ENCODE measurements around the gene SLC34A3. TPM values are rescaled to one million over a fixed set of nuclear protein-coding genes. Genes with fewer than 3 reads are reported as not detected.

Gene SLC34A3
- total and polyA plus RNA-seq, 2 of the 8 experiments (the other 6 are each of a cell fraction or from before 2014, with no cell fraction given): 0.08 TPM; not detected in 1

DNA sequence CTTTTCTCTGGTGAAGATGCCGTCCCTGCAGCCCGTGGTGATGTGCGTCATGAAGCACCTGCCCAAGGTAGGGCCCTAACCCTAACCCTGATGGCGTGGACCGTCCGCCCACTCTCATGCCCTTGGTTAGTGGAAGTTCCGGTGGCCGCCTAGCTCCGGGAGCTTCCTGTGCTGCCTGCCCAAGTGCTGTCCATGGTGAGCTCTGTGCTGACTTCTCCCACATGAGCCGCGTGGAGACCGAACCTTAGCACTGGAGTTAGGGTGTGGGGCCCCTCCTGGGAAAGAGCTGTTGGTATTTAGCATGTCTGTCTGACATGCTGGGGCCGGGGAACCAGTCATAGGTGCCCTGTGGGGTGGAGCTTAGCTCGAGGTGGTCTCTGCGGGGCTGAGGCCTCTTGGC lies 25.7 kb downstream of the SLC34A3 start (continued):
- TF ChIP-seq, protein P1, sequence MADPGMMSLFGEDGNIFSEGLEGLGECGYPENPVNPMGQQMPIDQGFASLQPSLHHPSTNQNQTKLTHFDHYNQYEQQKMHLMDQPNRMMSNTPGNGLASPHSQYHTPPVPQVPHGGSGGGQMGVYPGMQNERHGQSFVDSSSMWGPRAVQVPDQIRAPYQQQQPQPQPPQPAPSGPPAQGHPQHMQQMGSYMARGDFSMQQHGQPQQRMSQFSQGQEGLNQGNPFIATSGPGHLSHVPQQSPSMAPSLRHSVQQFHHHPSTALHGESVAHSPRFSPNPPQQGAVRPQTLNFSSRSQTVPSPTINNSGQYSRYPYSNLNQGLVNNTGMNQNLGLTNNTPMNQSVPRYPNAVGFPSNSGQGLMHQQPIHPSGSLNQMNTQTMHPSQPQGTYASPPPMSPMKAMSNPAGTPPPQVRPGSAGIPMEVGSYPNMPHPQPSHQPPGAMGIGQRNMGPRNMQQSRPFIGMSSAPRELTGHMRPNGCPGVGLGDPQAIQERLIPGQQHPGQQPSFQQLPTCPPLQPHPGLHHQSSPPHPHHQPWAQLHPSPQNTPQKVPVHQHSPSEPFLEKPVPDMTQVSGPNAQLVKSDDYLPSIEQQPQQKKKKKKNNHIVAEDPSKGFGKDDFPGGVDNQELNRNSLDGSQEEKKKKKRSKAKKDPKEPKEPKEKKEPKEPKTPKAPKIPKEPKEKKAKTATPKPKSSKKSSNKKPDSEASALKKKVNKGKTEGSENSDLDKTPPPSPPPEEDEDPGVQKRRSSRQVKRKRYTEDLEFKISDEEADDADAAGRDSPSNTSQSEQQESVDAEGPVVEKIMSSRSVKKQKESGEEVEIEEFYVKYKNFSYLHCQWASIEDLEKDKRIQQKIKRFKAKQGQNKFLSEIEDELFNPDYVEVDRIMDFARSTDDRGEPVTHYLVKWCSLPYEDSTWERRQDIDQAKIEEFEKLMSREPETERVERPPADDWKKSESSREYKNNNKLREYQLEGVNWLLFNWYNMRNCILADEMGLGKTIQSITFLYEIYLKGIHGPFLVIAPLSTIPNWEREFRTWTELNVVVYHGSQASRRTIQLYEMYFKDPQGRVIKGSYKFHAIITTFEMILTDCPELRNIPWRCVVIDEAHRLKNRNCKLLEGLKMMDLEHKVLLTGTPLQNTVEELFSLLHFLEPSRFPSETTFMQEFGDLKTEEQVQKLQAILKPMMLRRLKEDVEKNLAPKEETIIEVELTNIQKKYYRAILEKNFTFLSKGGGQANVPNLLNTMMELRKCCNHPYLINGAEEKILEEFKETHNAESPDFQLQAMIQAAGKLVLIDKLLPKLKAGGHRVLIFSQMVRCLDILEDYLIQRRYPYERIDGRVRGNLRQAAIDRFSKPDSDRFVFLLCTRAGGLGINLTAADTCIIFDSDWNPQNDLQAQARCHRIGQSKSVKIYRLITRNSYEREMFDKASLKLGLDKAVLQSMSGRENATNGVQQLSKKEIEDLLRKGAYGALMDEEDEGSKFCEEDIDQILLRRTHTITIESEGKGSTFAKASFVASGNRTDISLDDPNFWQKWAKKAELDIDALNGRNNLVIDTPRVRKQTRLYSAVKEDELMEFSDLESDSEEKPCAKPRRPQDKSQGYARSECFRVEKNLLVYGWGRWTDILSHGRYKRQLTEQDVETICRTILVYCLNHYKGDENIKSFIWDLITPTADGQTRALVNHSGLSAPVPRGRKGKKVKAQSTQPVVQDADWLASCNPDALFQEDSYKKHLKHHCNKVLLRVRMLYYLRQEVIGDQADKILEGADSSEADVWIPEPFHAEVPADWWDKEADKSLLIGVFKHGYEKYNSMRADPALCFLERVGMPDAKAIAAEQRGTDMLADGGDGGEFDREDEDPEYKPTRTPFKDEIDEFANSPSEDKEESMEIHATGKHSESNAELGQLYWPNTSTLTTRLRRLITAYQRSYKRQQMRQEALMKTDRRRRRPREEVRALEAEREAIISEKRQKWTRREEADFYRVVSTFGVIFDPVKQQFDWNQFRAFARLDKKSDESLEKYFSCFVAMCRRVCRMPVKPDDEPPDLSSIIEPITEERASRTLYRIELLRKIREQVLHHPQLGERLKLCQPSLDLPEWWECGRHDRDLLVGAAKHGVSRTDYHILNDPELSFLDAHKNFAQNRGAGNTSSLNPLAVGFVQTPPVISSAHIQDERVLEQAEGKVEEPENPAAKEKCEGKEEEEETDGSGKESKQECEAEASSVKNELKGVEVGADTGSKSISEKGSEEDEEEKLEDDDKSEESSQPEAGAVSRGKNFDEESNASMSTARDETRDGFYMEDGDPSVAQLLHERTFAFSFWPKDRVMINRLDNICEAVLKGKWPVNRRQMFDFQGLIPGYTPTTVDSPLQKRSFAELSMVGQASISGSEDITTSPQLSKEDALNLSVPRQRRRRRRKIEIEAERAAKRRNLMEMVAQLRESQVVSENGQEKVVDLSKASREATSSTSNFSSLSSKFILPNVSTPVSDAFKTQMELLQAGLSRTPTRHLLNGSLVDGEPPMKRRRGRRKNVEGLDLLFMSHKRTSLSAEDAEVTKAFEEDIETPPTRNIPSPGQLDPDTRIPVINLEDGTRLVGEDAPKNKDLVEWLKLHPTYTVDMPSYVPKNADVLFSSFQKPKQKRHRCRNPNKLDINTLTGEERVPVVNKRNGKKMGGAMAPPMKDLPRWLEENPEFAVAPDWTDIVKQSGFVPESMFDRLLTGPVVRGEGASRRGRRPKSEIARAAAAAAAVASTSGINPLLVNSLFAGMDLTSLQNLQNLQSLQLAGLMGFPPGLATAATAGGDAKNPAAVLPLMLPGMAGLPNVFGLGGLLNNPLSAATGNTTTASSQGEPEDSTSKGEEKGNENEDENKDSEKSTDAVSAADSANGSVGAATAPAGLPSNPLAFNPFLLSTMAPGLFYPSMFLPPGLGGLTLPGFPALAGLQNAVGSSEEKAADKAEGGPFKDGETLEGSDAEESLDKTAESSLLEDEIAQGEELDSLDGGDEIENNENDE (IDR thresholded peaks at IDR 0.05; ENCODE audit: insufficient replicate concordance, low read length): no peak
- TF ChIP-seq POLR2A (IDR thresholded peaks at IDR 0.05; ENCODE audit: control extremely low read depth in 1 of 2, low read depth in 2 of 2, low read length in 2 of 2): no peak
- TF ChIP-seq SIN3A (conservative IDR thresholded peaks at IDR 0.05 in 1 of 2, IDR thresholded peaks at IDR 0.05 in 1 of 2; ENCODE audit: low read depth in 1 of 2, low read length in 2 of 2): no peak
- TF ChIP-seq YY1 (IDR thresholded peaks at IDR 0.05; ENCODE audit: low read depth, low read length): no peak

Data from H1 (cell line).